HG02852 (cell line): Measurements from ENCODE around the gene LRRN4CL.
"Not testable (repeated sequence)": the region's sequence is repeated elsewhere in the genome, so short reads cannot be mapped to it uniquely, and the experiment has no call there.

Experiments used
- ATAC-seq: cut with Tn5 transposase; IDR thresholded peaks from one replicate; pipeline ENCODE4 v1.9.1; 2021; ENCODE audit warnings: mild to moderate bottlenecking, moderate library complexity; ENCODE audit not compliant: unreplicated experiment

Gene LRRN4CL

DNA sequence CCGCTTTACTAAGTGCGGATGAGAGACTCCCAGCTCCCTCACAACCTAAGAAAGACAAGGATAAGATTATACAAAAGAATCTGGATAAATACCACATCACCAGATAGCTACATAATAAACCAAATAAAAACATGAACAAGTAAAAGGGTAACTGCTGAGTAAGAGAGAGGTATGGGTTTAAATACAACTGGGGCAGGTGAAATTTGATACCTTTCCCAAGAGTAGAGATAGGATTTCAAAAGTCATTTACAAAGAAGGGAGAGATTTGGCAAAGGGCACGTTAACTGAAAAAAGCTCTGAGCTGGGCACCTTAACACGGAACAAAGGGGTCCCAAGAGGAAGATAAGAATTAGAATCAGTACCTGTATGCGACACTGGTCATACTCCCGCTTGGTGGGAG lies 12.2 kb downstream of the LRRN4CL start:
- ATAC-seq, result no peak

GRCh38 chr11:62676698-62677097 lies 12.6 kb downstream of the LRRN4CL start:
- ATAC-seq, result no peak

DNA sequence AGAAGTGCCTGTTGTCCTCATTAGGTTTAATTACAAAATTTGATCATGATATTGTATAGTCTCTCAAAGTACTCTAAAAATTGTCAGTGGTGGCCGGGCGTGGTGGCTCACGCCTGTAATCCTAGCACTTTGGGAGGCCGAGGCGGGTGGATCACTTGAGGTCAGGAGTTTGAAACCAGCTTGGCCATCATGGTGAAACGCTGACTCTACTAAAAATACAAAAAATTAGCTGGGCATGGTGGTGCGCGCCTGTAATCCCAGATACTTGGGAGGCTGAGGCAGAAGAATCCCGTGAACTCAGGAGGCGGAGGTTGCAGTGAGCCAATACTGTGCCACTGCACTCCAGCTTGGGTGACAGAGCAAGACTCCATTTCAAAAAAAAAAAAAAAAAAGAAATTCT lies 13.9 kb downstream of the LRRN4CL start:
- ATAC-seq, result not testable (repeated sequence)

- no peak for ATAC-seq
These were observed 16.2 kb downstream of the LRRN4CL start for GRCh38 chr11:62673196-62673525.

DNA sequence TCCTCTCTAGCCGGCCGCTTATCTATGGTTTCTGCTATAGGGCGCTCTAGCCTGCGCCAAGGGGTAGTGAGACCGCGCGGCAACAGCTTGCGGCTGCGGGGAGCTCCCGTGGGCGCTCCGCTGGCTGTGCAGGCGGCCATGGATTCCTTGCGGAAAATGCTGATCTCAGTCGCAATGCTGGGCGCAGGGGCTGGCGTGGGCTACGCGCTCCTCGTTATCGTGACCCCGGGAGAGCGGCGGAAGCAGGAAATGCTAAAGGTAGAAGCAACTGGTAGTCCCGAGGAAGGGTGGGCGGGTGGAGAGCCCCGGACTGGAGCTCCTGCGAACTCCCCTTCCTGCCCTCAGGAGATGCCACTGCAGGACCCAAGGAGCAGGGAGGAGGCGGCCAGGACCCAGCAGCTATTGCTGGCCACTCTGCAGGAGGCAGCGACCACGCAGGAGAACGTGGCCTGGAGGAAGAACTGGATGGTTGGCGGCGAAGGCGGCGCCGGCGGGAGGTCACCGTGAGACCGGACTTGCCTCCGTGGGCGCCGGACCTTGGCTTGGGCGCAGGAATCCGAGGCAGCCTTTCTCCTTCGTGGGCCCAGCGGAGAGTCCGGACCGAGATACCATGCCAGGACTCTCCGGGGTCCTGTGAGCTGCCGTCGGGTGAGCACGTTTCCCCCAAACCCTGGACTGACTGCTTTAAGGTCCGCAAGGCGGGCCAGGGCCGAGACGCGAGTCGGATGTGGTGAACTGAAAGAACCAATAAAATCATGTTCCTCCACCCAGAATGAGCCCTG lies 17.5 kb downstream of the LRRN4CL start, which contains the start of the genes LBHD1 and UQCC3:
LBHD1 (minus strand) TSS at position 660 of the 782 bp plus-strand sequence. CDS start 2,236 bp downstream, outside the sequence.
UQCC3 (plus strand) TSS at position 66 of the 782 bp plus-strand sequence; CDS start at position 139, 73 bp downstream.
- ATAC-seq, result peak; percentile 63

DNA sequence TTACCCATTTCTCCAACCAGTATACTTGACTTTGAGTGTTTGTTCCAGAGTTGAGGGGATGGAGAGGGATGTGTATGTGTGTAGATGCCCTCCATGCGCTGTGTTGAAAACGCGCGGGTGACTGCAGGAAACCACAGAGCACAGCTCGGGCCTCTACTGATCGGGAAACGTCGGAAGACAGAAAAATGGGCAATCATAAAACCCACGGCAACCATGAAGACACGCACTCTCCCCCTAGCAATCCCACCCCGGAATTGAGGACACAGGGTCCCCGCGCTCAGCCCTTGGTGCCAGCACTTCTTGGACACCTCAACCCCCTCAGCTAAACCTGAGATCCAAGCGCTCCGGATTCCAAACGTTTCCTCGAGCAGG lies 18.1 kb downstream of the LRRN4CL start:
- ATAC-seq, result no peak

- no peak for ATAC-seq
These were observed 19.7 kb downstream of the LRRN4CL start for GRCh38 chr11:62669420-62670161.

GRCh38 chr11:62667460-62667859 lies 21.9 kb downstream of the LRRN4CL start:
- ATAC-seq, result no peak

- ATAC-seq, result no peak
These were observed 22.9 kb downstream of the LRRN4CL start for GRCh38 chr11:62666259-62666926.

DNA sequence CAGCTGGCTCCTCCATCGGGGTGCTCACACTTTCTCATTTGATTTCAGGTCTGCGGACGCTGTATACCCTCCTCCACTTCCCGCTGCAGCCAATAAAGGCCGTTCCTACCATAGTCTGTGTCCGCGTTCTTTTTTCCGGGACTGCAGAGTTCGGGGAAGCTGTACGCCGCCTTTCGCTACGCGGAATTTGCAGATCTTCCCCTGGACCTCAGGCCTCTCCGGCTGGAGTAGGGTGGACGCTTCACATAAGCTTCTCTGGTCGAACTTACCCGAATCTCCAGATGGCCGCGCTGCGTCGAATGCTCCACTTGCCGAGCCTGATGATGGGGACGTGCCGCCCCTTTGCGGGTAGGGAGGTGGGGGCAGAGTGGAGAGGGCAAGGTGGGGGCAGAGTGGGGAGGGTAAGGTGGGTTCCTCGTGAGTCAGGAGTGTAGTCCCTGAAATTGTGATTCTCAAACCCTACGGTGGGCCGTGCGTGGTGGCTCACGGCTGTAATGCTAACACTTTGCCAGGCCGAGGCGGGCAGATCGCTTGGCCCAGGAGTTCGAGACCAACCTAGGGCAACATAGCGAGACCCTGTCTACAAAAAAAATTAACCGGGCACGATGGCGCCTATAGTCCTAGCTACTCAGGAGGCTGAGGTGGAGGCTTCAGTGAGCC lies 23.6 kb downstream of the LRRN4CL start:
- peak; percentile 11 for ATAC-seq

- peak; percentile 85 for ATAC-seq
These were observed 24.2 kb downstream of the LRRN4CL start, which contains the start of the genes C11orf98 and CSKMT for GRCh38 chr11:62665075-62665598. Gene C11orf98, minus strand, starts transcription at chr11:62665210. Its CDS starts 41 bp downstream, at chr11:62665169. Gene CSKMT, plus strand, starts transcription at chr11:62665312. Its CDS starts 568 bp downstream, at chr11:62665880.

DNA sequence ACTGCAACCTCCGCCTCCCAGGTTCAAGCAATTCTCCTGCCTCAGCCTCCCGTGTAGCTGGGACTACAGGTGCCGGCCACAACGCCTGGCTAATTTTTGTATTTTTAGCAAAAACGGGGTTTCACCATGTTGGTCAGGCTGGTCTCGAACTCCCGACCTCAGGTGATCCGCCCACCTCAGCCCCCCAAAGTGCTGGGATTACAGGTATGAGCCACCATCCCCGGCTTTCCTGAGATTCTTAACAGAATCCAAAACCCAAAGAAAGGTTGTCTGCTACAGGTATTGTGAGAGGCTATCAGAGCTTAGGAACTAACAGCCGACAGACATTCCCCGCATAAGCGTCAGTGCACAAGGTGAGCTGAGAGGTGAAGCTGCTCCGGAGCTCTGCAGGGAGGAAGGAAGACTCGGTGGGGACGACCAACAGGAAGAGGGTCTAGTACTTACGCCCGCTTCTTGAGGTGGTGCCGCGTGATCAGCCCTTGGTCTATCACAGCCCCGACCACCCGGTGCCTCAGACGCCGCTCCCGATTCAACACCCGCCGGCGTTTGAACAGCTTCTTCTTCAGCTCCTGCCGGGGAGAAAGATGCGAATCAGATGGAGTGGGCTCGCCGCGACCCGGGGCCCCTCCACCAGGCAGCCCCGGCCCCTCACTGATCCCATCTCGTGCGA lies 24.8 kb downstream of the LRRN4CL start:
- peak; percentile 29 for ATAC-seq

GRCh38 chr11:62656796-62657429 lies 32.4 kb downstream of the LRRN4CL start:
- ATAC-seq, result no peak

DNA sequence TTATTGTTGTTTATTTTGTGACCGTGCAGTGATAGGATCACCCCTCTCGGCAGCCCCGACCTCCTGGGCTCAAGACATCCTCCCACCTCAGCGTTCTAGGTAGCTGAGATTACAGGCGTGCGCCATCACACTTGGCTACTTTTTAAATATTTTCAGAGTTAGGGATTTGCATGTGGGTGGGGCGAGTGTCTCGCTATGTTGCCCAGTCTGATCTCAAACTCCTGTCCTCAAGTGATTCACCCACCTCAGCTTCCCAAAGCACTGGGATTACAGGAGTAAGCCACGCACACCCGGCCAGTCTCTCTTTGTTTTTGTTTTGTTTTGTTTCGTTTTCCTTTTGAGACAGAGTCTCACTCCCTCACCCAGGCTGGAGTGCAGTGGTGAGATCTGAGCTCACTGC lies 35.0 kb downstream of the LRRN4CL start:
- ATAC-seq, result no peak

DNA sequence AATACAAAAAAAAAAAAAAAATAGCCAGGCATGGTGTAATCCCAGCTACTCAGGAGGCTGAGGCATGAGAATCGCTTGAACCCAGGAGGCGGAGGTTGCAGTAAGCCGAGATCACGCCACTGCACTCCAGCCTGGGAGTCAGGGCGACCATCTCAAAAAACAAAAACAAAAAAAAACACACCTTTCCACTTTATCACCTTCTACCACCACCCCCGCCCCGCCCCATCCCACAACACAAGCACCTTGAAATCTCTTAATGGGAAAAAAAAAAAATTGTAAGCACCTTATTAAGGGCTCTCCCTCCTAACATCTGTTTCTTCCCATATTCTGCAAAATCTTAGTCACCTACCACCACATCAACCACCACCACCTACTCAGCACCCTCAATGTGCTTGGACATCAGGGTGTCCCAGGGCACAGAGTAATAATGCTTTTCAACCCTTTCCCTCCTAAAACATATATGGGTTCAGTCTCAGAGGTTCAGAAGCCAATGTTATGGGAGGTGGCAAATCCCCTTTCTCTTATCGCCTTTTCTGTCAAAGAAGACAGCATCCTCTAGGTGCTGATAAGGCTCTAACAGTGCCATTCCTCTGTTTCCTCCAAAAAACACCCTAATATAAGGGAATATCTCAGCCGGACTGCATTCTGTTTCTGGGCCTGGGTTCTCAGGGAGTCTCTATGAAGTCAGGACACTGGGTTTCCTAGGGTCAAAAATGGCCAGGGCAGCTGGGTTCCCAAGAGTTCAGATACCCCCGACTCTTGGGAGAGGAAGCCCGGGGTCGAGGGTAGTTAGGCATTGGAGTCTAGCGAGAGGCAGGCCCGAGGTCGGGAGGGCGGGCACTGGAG lies 36.9 kb downstream of the LRRN4CL start:
- no peak for ATAC-seq

DNA sequence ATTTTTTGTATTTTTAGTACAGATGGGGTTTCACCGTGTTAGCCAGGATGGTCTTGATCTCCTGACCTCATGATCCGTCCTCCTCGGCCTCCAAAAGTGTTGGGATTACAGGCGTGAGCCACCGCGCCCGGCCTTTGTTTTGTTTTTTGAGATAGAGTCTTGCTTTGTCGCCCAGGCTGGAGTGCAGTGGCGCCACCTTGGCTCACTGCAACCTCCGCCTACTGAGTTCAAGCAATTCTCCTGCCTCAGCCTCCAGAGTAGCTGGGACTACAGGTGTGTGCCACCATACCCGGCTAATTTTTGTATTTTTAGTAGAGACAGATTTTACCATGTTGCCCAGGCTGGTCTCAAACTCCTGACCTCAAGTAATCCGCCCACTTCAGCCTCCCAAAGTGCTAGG lies 39.0 kb downstream of the LRRN4CL start:
- not testable (repeated sequence) for ATAC-seq

GRCh38 chr11:62649486-62649885 lies 39.8 kb downstream of the LRRN4CL start:
- no peak for ATAC-seq

GRCh38 chr11:62648967-62649364 lies 40.4 kb downstream of the LRRN4CL start:
- no peak for ATAC-seq
